GM12801 (cell line): Measurements from ENCODE around the gene PAAF1.

Experiments used
- CTCF ChIP-seq: IDR thresholded peaks from one replicate; pipeline ENCODE4 v1.5.1; 2011; ENCODE audit warnings: control low read depth; ENCODE audit not compliant: insufficient read length; ENCODE audit errors: extremely low read depth

Gene PAAF1

GRCh38 chr11:73969091-73969490 lies 92.3 kb downstream of the PAAF1 start:
- TF ChIP-seq CTCF = no peak

GRCh38 chr11:73969991-73970800 lies 93.4 kb downstream of the PAAF1 start:
- no peak for TF ChIP-seq CTCF

GRCh38 chr11:73971175-73971719 lies 94.4 kb downstream of the PAAF1 start:
- TF ChIP-seq CTCF = no peak

- TF ChIP-seq CTCF = no peak
Observed at GRCh38 chr11:73972187-73972586, 95.4 kb downstream of the PAAF1 start.

- no peak for TF ChIP-seq CTCF
Observed at GRCh38 chr11:73972620-73973449, 96.0 kb downstream of the PAAF1 start.

GRCh38 chr11:73974604-73975478 lies 98.0 kb downstream of the PAAF1 start:
- TF ChIP-seq CTCF = no peak

GRCh38 chr11:73975479-73975757 lies 98.6 kb downstream of the PAAF1 start:
- no peak for TF ChIP-seq CTCF
